ENCODE data around the gene RGS6. TPM values are rescaled to one million over a fixed set of nuclear protein-coding genes. Genes with fewer than 3 reads are reported as not detected.

The RGS6 gene
- total RNA-seq, 1 experiment from 2014 or later, result not detected

DNA sequence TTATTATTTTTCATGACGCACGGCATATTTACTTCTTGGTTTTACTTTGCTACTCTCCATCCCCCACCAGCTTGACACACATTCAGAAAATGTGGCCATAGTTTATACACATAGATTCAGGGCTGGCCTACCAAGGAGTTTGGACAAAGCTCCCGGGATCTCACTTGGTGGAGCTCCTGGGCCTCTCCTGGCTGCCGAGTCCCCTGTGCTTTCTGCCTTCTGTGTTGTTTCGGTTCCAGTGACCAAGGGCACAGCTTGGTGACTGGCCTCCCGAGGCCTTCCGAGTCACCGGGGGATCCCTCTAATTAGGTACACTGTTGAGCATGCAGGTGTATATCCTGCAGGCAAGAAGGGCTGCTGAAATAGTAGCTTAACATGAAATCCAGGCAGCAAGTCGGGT is 63.5 kb downstream of the RGS6 start:
- Histone ChIP-seq H3K27me3 (ENCODE audit: low read length) (peaks cover 72% of the 10 kb centered on the region), H3K9ac (ENCODE audit: low read length) (no peak overlapping the region), H3K9me2 (replicated peaks; ENCODE audit: low read length) (no peaks in the 10 kb centered on the region), H3K79me2 (ENCODE audit: low read length) (no peaks in the 10 kb centered on the region), H4K20me1 (ENCODE audit: low read length) (no peaks in the 10 kb centered on the region), H3K36me3 (ENCODE audit: low read depth, low read length) (no peaks in the 10 kb centered on the region), H3K9me3 (ENCODE audit: low read length) (no peaks in the 10 kb centered on the region), H3K4me1 (ENCODE audit: insufficient read depth, low read length) (no peaks in the 10 kb centered on the region), H2AFZ (ENCODE audit: low read length) (no peak overlapping the region), H3F3A (ENCODE audit: low read length, unreplicated experiment) (no peaks in the 10 kb centered on the region), H3K27ac (ENCODE audit: low read length) (no peak overlapping the region), H3K4me2 (ENCODE audit: low read length) (no peak overlapping the region), H3K4me3 (ENCODE audit: low read length) (no peak overlapping the region)
- ChIA-PET POLR2A (ENCODE audit: unreplicated experiment) (no interaction called here), CTCF (no interaction called here)
- TF ChIP-seq EZH2phosphoT487 (IDR thresholded peaks at IDR 0.05; ENCODE audit: borderline replicate concordance, low read length) (no peak), EZH2 (IDR thresholded peaks at IDR 0.05; ENCODE audit: low read length, unreplicated experiment) (no peak)
- TF ChIP-seq, protein P1, sequence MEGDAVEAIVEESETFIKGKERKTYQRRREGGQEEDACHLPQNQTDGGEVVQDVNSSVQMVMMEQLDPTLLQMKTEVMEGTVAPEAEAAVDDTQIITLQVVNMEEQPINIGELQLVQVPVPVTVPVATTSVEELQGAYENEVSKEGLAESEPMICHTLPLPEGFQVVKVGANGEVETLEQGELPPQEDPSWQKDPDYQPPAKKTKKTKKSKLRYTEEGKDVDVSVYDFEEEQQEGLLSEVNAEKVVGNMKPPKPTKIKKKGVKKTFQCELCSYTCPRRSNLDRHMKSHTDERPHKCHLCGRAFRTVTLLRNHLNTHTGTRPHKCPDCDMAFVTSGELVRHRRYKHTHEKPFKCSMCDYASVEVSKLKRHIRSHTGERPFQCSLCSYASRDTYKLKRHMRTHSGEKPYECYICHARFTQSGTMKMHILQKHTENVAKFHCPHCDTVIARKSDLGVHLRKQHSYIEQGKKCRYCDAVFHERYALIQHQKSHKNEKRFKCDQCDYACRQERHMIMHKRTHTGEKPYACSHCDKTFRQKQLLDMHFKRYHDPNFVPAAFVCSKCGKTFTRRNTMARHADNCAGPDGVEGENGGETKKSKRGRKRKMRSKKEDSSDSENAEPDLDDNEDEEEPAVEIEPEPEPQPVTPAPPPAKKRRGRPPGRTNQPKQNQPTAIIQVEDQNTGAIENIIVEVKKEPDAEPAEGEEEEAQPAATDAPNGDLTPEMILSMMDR (conservative IDR thresholded peaks at IDR 0.05; ENCODE audit: low read depth, low read length), result no peak
- DNase-seq, result no peak
- no TSS peak for BruUV-seq (replicated peaks)
- intact Hi-C loops (cut with micrococcal nuclease), result no loop called here
- ATAC-seq, result no peak

DNA sequence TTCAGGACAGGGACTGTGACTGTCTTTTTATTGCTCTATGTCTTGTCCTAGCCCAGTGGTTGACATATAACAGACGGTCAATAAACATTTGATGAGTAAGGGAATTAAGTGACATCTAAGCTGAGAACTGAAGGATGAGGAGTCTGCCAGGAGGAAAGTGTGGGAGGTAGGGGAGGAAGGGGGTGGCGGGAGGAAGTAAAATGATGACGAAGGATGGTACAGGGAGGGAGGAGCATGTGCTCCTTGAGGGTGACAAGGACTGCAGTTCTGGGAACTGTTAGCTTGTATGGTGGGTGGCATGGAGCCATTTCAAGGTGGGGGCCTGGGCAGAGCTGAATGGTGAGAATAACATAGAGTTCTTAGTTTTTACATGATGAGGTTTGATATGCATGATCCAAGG is 64.4 kb downstream of the RGS6 start:
- Histone ChIP-seq H3K4me2 (ENCODE audit: low read length) (no peak overlapping the region), H3K4me3 (ENCODE audit: low read length) (no peak overlapping the region), H3K36me3 (ENCODE audit: low read depth, low read length) (no peaks in the 10 kb centered on the region), H3K9me2 (replicated peaks; ENCODE audit: low read length) (no peaks in the 10 kb centered on the region), H3K4me1 (ENCODE audit: insufficient read depth, low read length) (no peaks in the 10 kb centered on the region), H3K79me2 (ENCODE audit: low read length) (no peaks in the 10 kb centered on the region), H3F3A (ENCODE audit: low read length, unreplicated experiment) (no peaks in the 10 kb centered on the region), H3K9me3 (ENCODE audit: low read length) (no peaks in the 10 kb centered on the region), H3K9ac (ENCODE audit: low read length) (no peak overlapping the region), H4K20me1 (ENCODE audit: low read length) (no peaks in the 10 kb centered on the region), H3K27me3 (ENCODE audit: low read length) (peaks cover 71% of the 10 kb centered on the region), H3K27ac (ENCODE audit: low read length) (no peak overlapping the region), H2AFZ (ENCODE audit: low read length) (no peak overlapping the region)
- TF ChIP-seq EZH2 (IDR thresholded peaks at IDR 0.05; ENCODE audit: low read length, unreplicated experiment), result no peak
- no TSS peak for BruUV-seq (replicated peaks)
- ATAC-seq, result no peak
- POLR2A ChIA-PET (ENCODE audit: unreplicated experiment), result no interaction called here
- intact Hi-C loops (cut with micrococcal nuclease), result no loop called here
- DNase-seq, result no peak
- CTCF ChIA-PET, result no interaction called here

DNA sequence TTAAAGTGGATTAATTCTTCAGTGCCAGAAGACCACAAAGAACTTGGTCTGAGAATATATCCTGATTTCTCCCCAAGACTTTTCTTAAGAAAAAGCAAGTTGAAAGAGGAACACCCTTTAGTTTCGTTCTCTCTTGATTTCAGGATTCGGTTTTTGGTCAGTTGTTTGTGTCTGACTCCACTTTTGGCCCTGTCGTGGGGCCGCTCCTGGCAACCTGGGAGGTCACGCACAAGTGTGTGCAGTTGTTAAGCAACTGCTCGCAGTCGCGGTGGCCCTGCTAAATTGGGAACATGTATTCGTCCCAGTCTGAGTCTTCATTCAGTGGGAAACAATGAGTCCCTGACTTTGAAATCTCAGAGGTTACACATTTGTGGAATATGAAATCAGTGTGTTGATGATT is 68.7 kb downstream of the RGS6 start:
- CTCF ChIA-PET, result no interaction called here
- no peaks in the 10 kb centered on the region for H3K9me2 ChIP-seq (replicated peaks; ENCODE audit: low read length)
- no peak overlapping the region for H3K9ac ChIP-seq (ENCODE audit: low read length)
- no TSS peak for BruUV-seq (replicated peaks)
- no peaks in the 10 kb centered on the region for H3K4me1 ChIP-seq (ENCODE audit: insufficient read depth, low read length)
- peaks cover 40% of the 10 kb centered on the region for H3K27me3 ChIP-seq (ENCODE audit: low read length)
- H3K9me3 ChIP-seq (ENCODE audit: low read length), result no peaks in the 10 kb centered on the region
- TF ChIP-seq EZH2 (IDR thresholded peaks at IDR 0.05; ENCODE audit: low read length, unreplicated experiment), result no peak
- ATAC-seq (no peak), DNase-seq (no peak)
- H3K79me2 ChIP-seq (ENCODE audit: low read length), result no peaks in the 10 kb centered on the region
- no peaks in the 10 kb centered on the region for H3F3A ChIP-seq (ENCODE audit: low read length, unreplicated experiment)
- intact Hi-C loops (cut with micrococcal nuclease), result no loop called here
- H4K20me1 ChIP-seq (ENCODE audit: low read length), result no peaks in the 10 kb centered on the region
- no peak overlapping the region for H3K4me3 ChIP-seq (ENCODE audit: low read length)
- POLR2A ChIA-PET (ENCODE audit: unreplicated experiment), result interaction anchor here (0.6 kb wide), 1 partner anchor 1045 kb away, joined by 21 read pairs; no protein-coding TSS in a partner anchor
- H2AFZ ChIP-seq (ENCODE audit: low read length), result no peak overlapping the region
- H3K27ac ChIP-seq (ENCODE audit: low read length), result no peak overlapping the region
- H3K4me2 ChIP-seq (ENCODE audit: low read length), result no peak overlapping the region
- H3K36me3 ChIP-seq (ENCODE audit: low read depth, low read length), result no peaks in the 10 kb centered on the region

DNA sequence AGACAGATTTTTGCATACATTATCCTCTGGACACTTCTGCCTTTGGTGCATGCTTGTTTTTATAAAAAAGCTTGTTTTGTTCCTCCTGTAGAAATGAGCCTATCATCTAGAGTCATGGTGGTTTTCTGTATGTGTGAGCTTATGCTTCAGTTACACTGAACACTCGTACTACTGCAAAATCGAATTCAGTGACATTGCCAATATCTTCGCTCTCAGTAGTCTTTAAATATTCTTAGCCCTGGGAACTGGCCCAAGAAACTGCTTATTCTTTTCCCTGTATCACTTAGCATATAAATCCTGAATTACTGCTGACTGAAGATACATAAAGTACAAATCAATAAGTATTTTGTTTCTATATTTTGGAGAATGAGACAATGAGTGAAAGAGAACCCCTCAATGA is 70.5 kb downstream of the RGS6 start:
- Histone ChIP-seq H3K4me2 (ENCODE audit: low read length) (no peak overlapping the region), H3K4me3 (ENCODE audit: low read length) (no peak overlapping the region), H3K9ac (ENCODE audit: low read length) (no peak overlapping the region), H2AFZ (ENCODE audit: low read length) (no peak overlapping the region), H4K20me1 (ENCODE audit: low read length) (no peaks in the 10 kb centered on the region), H3K9me3 (ENCODE audit: low read length) (no peaks in the 10 kb centered on the region), H3F3A (ENCODE audit: low read length, unreplicated experiment) (no peaks in the 10 kb centered on the region), H3K36me3 (ENCODE audit: low read depth, low read length) (no peaks in the 10 kb centered on the region), H3K27me3 (ENCODE audit: low read length) (peaks cover 34% of the 10 kb centered on the region; the same call in 1 of the 2 replicates), H3K27ac (ENCODE audit: low read length) (no peak overlapping the region), H3K9me2 (replicated peaks; ENCODE audit: low read length) (no peaks in the 10 kb centered on the region), H3K79me2 (ENCODE audit: low read length) (no peaks in the 10 kb centered on the region), H3K4me1 (ENCODE audit: insufficient read depth, low read length) (no peaks in the 10 kb centered on the region)
- no TSS peak for BruUV-seq (replicated peaks)
- ChIA-PET POLR2A (ENCODE audit: unreplicated experiment) (no interaction called here), CTCF (no interaction called here)
- ATAC-seq (no peak), DNase-seq (no peak)
- intact Hi-C loops (cut with micrococcal nuclease), result no loop called here
- TF ChIP-seq EZH2phosphoT487 (IDR thresholded peaks at IDR 0.05; ENCODE audit: borderline replicate concordance, low read length) (no peak), EZH2 (IDR thresholded peaks at IDR 0.05; ENCODE audit: low read length, unreplicated experiment) (no peak)
- TF ChIP-seq, protein P1 (conservative IDR thresholded peaks at IDR 0.05; ENCODE audit: low read depth, low read length), result no peak
